Measurements from ENCODE around the gene NUP98. TPM values are rescaled to one million over a fixed set of nuclear protein-coding genes. Genes with fewer than 3 reads are reported as not detected.

The NUP98 gene
- total and polyA plus RNA-seq, 2 of the 13 experiments (the other 11 are each of a cell fraction or from before 2014, with no cell fraction given): 76.6 to 85.3 TPM

DNA sequence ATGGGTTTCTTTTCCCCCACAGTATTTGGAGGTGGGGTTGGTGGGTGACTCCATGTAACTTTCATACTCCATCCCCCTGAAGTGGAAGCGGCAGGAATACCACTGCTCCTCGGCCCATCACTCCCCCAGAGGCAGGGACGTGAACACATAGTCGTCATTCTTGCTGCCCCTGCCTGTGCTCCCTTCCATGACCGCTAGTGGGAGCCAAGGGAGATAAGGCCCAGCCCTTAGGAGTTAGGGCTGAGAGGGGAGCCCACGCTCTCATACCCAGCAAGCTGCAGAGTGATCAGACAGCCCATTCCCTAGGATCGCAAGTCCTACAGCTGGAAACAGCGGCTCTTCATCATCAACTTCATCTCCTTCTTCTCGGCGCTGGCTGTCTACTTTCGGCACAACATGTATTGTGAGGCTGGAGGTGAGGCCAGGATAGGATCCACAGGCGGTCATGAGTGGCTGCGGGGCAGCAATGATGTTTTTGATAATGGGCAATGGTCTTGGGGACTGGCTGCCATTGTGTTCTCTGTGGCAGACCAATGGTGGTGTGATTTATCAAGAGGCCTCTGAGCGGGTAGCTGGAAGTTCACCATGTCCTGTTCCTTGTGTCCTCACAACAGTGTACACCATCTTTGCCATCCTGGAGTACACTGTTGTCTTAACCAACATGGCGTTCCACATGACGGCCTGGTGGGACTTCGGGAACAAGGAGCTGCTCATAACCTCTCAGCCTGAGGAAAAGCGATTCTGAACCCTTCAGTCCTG lies 27.5 kb upstream of the NUP98 start (continued):
- TF ChIP-seq PATZ1 (CRISPR knock-in tag; IDR thresholded peaks at IDR 0.05) (0 out of 2 replicates have a peak, but pooled peaks have one; percentile 21), GABPA (IDR thresholded peaks at IDR 0.05; ENCODE audit: low read depth, low read length) (no peak), GABPA (CRISPR knock-in tag; IDR thresholded peaks at IDR 0.05; ENCODE audit: low read depth) (no peak), SMC3 (IDR thresholded peaks at IDR 0.05; ENCODE audit: low read length) (peak; percentile 43; the same call in 1 of the 2 replicates), TMF1 (CRISPR knock-in tag; IDR thresholded peaks at IDR 0.05; ENCODE audit: low read depth) (no peak), CBX2 (IDR thresholded peaks at IDR 0.05; ENCODE audit: low read depth, low read length) (no peak), CBX2 (CRISPR knock-in tag; IDR thresholded peaks at IDR 0.05; ENCODE audit: low read depth) (no peak), EHMT2 (IDR thresholded peaks at IDR 0.05; ENCODE audit: borderline replicate concordance, low read depth, low read length) (no peak), ZMYM4 (CRISPR knock-in tag; IDR thresholded peaks at IDR 0.05) (peak; percentile 38; the same call in 1 of the 2 replicates), ZBTB38 (CRISPR knock-in tag; IDR thresholded peaks at IDR 0.05) (0 out of 2 replicates have a peak, but pooled peaks have one; percentile 12), ZNF20 (CRISPR knock-in tag; IDR thresholded peaks at IDR 0.05) (no peak), KDM2A (CRISPR knock-in tag; IDR thresholded peaks at IDR 0.05; ENCODE audit: borderline replicate concordance, low read depth) (peak; percentile 36; the same call in 1 of the 2 replicates), RBFOX2 (IDR thresholded peaks at IDR 0.05; ENCODE audit: low read depth, low read length) (no peak), ZFX (CRISPR knock-in tag; IDR thresholded peaks at IDR 0.05; ENCODE audit: low read depth) (peak; percentile 66; the same call in 1 of the 2 replicates), ZSCAN31 (CRISPR knock-in tag; IDR thresholded peaks at IDR 0.05; ENCODE audit: low read depth) (0 out of 2 replicates have a peak, but pooled peaks have one; percentile 40), REPIN1 (CRISPR knock-in tag; IDR thresholded peaks at IDR 0.05; ENCODE audit: borderline replicate concordance, low read depth) (0 out of 2 replicates have a peak, but pooled peaks have one; percentile 56), ZNF879 (CRISPR knock-in tag; IDR thresholded peaks at IDR 0.05) (no peak)
- TF ChIP-seq, protein P1, sequence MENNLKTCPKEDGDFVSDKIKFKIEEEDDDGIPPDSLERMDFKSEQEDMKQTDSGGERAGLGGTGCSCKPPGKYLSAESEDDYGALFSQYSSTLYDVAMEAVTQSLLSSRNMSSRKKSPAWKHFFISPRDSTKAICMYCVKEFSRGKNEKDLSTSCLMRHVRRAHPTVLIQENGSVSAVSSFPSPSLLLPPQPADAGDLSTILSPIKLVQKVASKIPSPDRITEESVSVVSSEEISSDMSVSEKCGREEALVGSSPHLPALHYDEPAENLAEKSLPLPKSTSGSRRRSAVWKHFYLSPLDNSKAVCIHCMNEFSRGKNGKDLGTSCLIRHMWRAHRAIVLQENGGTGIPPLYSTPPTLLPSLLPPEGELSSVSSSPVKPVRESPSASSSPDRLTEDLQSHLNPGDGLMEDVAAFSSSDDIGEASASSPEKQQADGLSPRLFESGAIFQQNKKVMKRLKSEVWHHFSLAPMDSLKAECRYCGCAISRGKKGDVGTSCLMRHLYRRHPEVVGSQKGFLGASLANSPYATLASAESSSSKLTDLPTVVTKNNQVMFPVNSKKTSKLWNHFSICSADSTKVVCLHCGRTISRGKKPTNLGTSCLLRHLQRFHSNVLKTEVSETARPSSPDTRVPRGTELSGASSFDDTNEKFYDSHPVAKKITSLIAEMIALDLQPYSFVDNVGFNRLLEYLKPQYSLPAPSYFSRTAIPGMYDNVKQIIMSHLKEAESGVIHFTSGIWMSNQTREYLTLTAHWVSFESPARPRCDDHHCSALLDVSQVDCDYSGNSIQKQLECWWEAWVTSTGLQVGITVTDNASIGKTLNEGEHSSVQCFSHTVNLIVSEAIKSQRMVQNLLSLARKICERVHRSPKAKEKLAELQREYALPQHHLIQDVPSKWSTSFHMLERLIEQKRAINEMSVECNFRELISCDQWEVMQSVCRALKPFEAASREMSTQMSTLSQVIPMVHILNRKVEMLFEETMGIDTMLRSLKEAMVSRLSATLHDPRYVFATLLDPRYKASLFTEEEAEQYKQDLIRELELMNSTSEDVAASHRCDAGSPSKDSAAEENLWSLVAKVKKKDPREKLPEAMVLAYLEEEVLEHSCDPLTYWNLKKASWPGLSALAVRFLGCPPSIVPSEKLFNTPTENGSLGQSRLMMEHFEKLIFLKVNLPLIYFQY (CRISPR knock-in tag; IDR thresholded peaks at IDR 0.05; ENCODE audit: borderline replicate concordance): no peak
- TF ChIP-seq, protein P2, sequence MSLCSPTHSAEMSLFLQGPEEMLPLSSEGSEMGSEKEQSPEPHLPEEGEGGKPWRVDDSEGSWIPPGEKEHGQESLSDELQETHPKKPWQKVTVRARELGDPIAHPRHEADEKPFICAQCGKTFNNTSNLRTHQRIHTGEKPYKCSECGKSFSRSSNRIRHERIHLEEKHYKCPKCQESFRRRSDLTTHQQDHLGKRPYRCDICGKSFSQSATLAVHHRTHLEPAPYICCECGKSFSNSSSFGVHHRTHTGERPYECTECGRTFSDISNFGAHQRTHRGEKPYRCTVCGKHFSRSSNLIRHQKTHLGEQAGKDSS (CRISPR knock-in tag; IDR thresholded peaks at IDR 0.05; ENCODE audit: borderline replicate concordance, low read depth): peak; percentile 51; the same call in 1 of the 2 replicates
